Breast epithelium (tissue), 4 donors: ENCODE data around the gene LDAH. TPM values are rescaled to one million over a fixed set of nuclear protein-coding genes. Genes with fewer than 3 reads are reported as not detected.

ENCODE experiments used
- DNase-seq, 2 donors: peaks; one replicate each; pipeline ENCODE4 v3.0.0-alpha.2; 2019; ENCODE audit warnings: low spot score in 2 of 2
- H3K27ac ChIP-seq, 2 donors: fragments of 200-600 bp; sonication (generic) in 1 of 2; one replicate each; pipeline ENCODE4 v1.5.1; 2016 to 2019; ENCODE audit warnings: mild to moderate bottlenecking in 1 of 2
- H3K27me3 ChIP-seq, 2 donors: fragments of 200-600 bp; sonication (generic) in 1 of 2; one replicate each; pipeline versions ENCODE4 v1.5.1 to v1.6.0; 2017 to 2019; ENCODE audit warnings: control low read depth in 1 of 2, mild to moderate bottlenecking in 1 of 2
- H3K36me3 ChIP-seq: fragments of 200-600 bp; one replicate; pipeline ENCODE4 v1.5.1; 2019
- H3K4me1 ChIP-seq, 2 donors: fragments of 200-600 bp; sonication (generic); one replicate each; pipeline ENCODE4 v1.5.1; 2016 to 2019; ENCODE audit warnings: control low read depth in 1 of 2
- H3K4me3 ChIP-seq, 3 donors: fragments of 200-600 bp; sonication (generic); 1 replicate in 2 of 3; 2 replicates in 1 of 3; pipeline ENCODE4 v1.5.1; 2016 to 2019; ENCODE audit warnings: mild to moderate bottlenecking in 3 of 3, moderate library complexity in 2 of 3
- H3K9me3 ChIP-seq, 2 donors: fragments of 200-600 bp; sonication (generic) in 1 of 2; one replicate each; pipeline ENCODE4 v1.5.1; 2016 to 2019; ENCODE audit warnings: control low read depth in 1 of 2
- CTCF ChIP-seq, 3 donors: fragments of 450-650 bp; IDR thresholded peaks; one replicate each; pipeline ENCODE4 v1.5.1; 2016 to 2017; ENCODE audit warnings: antibody characterized with exemption in 3 of 3, mild to moderate bottlenecking in 3 of 3, moderate library complexity in 3 of 3
- POLR2A ChIP-seq: fragments of 450-650 bp; IDR thresholded peaks from one replicate; pipeline ENCODE4 v1.6.1; 2016; ENCODE audit warnings: antibody characterized with exemption, mild to moderate bottlenecking, moderate library complexity
- POLR2AphosphoS5 ChIP-seq, 3 donors: sonication (generic); formaldehyde crosslinking; IDR thresholded peaks; one replicate each; pipeline ENCODE4 v1.6.1; 2017; ENCODE audit warnings: antibody characterized with exemption in 3 of 3
- intact Hi-C: fragments of 100-400 bp; cut with DNase I; formaldehyde crosslinking; loops from one replicate; pipeline ENCODE4 v1.15.1; 2023; ENCODE audit warnings: low total_unique reads
- total RNA-seq, 3 donors: library from RNA; depleted of rRNA; stranded (reverse); fragments of >200 nt; gene quantifications; one replicate each; pipeline ENCODE4 v1.1.0, GENCODE V29; 2016

Gene LDAH
- total RNA-seq, 3 donors from 2014 or later, result 12.3 to 17.0 (median 12.5) TPM

GRCh38 chr2:20689428-20690264, 133.3 kb downstream of the LDAH start:
- no peaks in the 10 kb centered on the region for H3K4me1 ChIP-seq
- TF ChIP-seq POLR2AphosphoS5 (IDR thresholded peaks at IDR 0.05), result no peak
- TF ChIP-seq POLR2A, result no peak
- no peak for TF ChIP-seq CTCF (IDR thresholded peaks at IDR 0.05)
- DNase-seq, result no peak
- H3K27me3 ChIP-seq, result no peaks in the 10 kb centered on the region
- intact Hi-C loops, result no loop called here
- no peak overlapping the region for H3K27ac ChIP-seq
- H3K4me3 ChIP-seq, result no peak overlapping the region
- no peaks in the 10 kb centered on the region for H3K9me3 ChIP-seq
- H3K36me3 ChIP-seq, result no peaks in the 10 kb centered on the region

GRCh38 chr2:20687260-20687832, 135.6 kb downstream of the LDAH start:
- intact Hi-C loops, result no loop called here
- no peaks in the 10 kb centered on the region for H3K4me1 ChIP-seq
- H3K27ac ChIP-seq, result no peak overlapping the region
- no peaks in the 10 kb centered on the region for H3K9me3 ChIP-seq
- no peak for TF ChIP-seq POLR2AphosphoS5 (IDR thresholded peaks at IDR 0.05)
- no peak for TF ChIP-seq CTCF (IDR thresholded peaks at IDR 0.05)
- TF ChIP-seq POLR2A, result no peak
- H3K27me3 ChIP-seq, result no peaks in the 10 kb centered on the region
- DNase-seq, result no peak
- H3K36me3 ChIP-seq, result no peaks in the 10 kb centered on the region
- no peak overlapping the region for H3K4me3 ChIP-seq

- Histone ChIP-seq H3K27ac (no peak overlapping the region), H3K27me3 (no peaks in the 10 kb centered on the region), H3K4me3 (no peak overlapping the region), H3K9me3 (no peaks in the 10 kb centered on the region), H3K4me1 (no peaks in the 10 kb centered on the region), H3K36me3 (no peaks in the 10 kb centered on the region)
- no peak for DNase-seq
- no peak for TF ChIP-seq POLR2A
- TF ChIP-seq CTCF (IDR thresholded peaks at IDR 0.05), result no peak
- intact Hi-C loops, result no loop called here
Measured at GRCh38 chr2:20684581-20685063, 138.3 kb downstream of the LDAH start.

GRCh38 chr2:20682167-20682920, 140.6 kb downstream of the LDAH start:
- Histone ChIP-seq H3K27ac (no peak overlapping the region), H3K4me3 (no peak overlapping the region), H3K4me1 (no peaks in the 10 kb centered on the region), H3K27me3 (no peaks in the 10 kb centered on the region), H3K36me3 (no peaks in the 10 kb centered on the region), H3K9me3 (no peaks in the 10 kb centered on the region)
- TF ChIP-seq CTCF (IDR thresholded peaks at IDR 0.05), result no peak
- TF ChIP-seq POLR2AphosphoS5 (IDR thresholded peaks at IDR 0.05), result no peak
- no peak for TF ChIP-seq POLR2A
- intact Hi-C loops, result no loop called here
- DNase-seq, result no peak
